IMR-90 (cell line): ENCODE results near the gene CFAP61. TPM values are rescaled to one million over a fixed set of nuclear protein-coding genes. Genes with fewer than 3 reads are reported as not detected.
A peak's percentile ranks its signal among the peaks of the same experiment; 100 is the strongest.

Experiments used
- ATAC-seq: fragments of 200-7000 bp; cut with Tn5 transposase; 2 replicates; pipeline ENCODE4 v1.9.1; 2020; ENCODE audit warnings: low read depth, mild to moderate bottlenecking, moderate library complexity
- BruUV-seq: library from RNA; stranded (reverse); fragments of 400-500 nt; replicated peaks from 2 replicates; lab custom pipeline; 2021; lab: Mats Ljungman, UMichigan
- CTCF ChIA-PET: fragments of 300-600 bp; formaldehyde crosslinking; extraction: SDS; loops from one replicate; lab custom pipeline; 2021; ENCODE audit warnings: antibody characterized with exemption; lab: Yijun Ruan, JAX
- POLR2A ChIA-PET: fragments of 300-600 bp; sonication (Branson Sonifier 250); formaldehyde crosslinking; loops from one replicate; lab custom pipeline; 2022; ENCODE audit warnings: antibody characterized with exemption; ENCODE audit not compliant: unreplicated experiment; lab: Charles Lee
- DNase-seq: peaks from one replicate; pipeline ENCODE4 v3.0.0; 2013
- H2AFZ ChIP-seq: replicated peaks from 2 replicates; pipeline ENCODE3; 2013; ENCODE audit warnings: low read length, mild to moderate bottlenecking; ENCODE audit not compliant: poor library complexity
- H2AK5ac ChIP-seq: 2 replicates; pipeline ENCODE4 v1.6.1; 2013; ENCODE audit warnings: low read depth, low read length, inconsistent platforms
- H2AK9ac ChIP-seq: replicated peaks from 2 replicates; pipeline ENCODE3; 2013; ENCODE audit warnings: mild to moderate bottlenecking, low read depth, low read length, moderate library complexity; ENCODE audit not compliant: poor library complexity
- H2BK120ac ChIP-seq: 2 replicates; pipeline ENCODE4 v1.6.1; 2013; ENCODE audit warnings: low read depth, low read length, inconsistent platforms
- H2BK15ac ChIP-seq: 3 replicates; pipeline ENCODE4 v1.6.1; 2013; ENCODE audit warnings: low read depth, low read length, inconsistent platforms
- H2BK20ac ChIP-seq: 2 replicates; pipeline ENCODE4 v1.6.1; 2013; ENCODE audit warnings: low read depth, mild to moderate bottlenecking, inconsistent platforms, low read length, moderate library complexity
- H2BK5ac ChIP-seq: 2 replicates; pipeline ENCODE4 v1.6.1; 2013; ENCODE audit warnings: mild to moderate bottlenecking, low read depth, low read length, inconsistent platforms; ENCODE audit not compliant: poor library complexity, severe bottlenecking
- H3K14ac ChIP-seq: replicated peaks from 2 replicates; pipeline ENCODE4 v1.6.1; 2013; ENCODE audit warnings: low read depth, low read length, inconsistent platforms
- H3K18ac ChIP-seq: 2 replicates; pipeline ENCODE4 v1.6.1; 2013; ENCODE audit warnings: low read depth, low read length, control low read depth
- H3K23ac ChIP-seq: 2 replicates; pipeline ENCODE4 v1.6.1; 2013; ENCODE audit warnings: low read depth, low read length, inconsistent platforms
- H3K27ac ChIP-seq: 2 replicates; pipeline ENCODE4 v1.5.1; 2013; ENCODE audit warnings: mild to moderate bottlenecking, control low read depth, low read length; ENCODE audit not compliant: insufficient read depth
- H3K27me3 ChIP-seq: 2 replicates; pipeline ENCODE4 v1.6.1; 2013; ENCODE audit warnings: low read length; ENCODE audit not compliant: control insufficient read depth, insufficient read depth
- H3K36me3 ChIP-seq: 2 replicates; pipeline ENCODE4 v1.6.1; 2013; ENCODE audit warnings: low read length, mixed read lengths; ENCODE audit not compliant: control insufficient read depth, insufficient read depth
- H3K4ac ChIP-seq: 2 replicates; pipeline ENCODE4 v1.6.1; 2013; ENCODE audit warnings: low read depth, low read length, inconsistent platforms
- H3K4me1 ChIP-seq: 2 replicates; pipeline ENCODE4 v1.6.1; 2013; ENCODE audit warnings: low read length, mixed read lengths; ENCODE audit not compliant: control insufficient read depth, insufficient read depth
- H3K4me2 ChIP-seq: 2 replicates; pipeline ENCODE4 v1.6.1; 2013; ENCODE audit warnings: low read depth, mild to moderate bottlenecking, control low read depth, low read length, moderate library complexity
- H3K4me3 ChIP-seq: 2 replicates; pipeline ENCODE4 v1.5.1; 2013; ENCODE audit warnings: low read depth, mild to moderate bottlenecking, control low read depth, low read length, moderate library complexity; ENCODE audit not compliant: insufficient read depth
- H3K56ac ChIP-seq: 2 replicates; pipeline ENCODE4 v1.6.1; 2013; ENCODE audit warnings: low read length, inconsistent platforms; ENCODE audit not compliant: insufficient read depth; ENCODE audit errors: extremely low read depth
- H3K79me1 ChIP-seq, 2 experiments: 2 replicates each; pipeline ENCODE4 v1.6.1; 2013; ENCODE audit warnings: low read length in 2 of 2, inconsistent platforms in 1 of 2, low read depth in 1 of 2
- H3K9ac ChIP-seq: 2 replicates; pipeline ENCODE4 v1.6.1; 2013; ENCODE audit warnings: low read depth, low read length, control low read depth
- H3K9me1 ChIP-seq: 2 replicates; pipeline ENCODE4 v1.6.1; 2013; ENCODE audit warnings: low read length, inconsistent platforms; ENCODE audit not compliant: insufficient read depth
- H3K9me3 ChIP-seq: 2 replicates; pipeline ENCODE4 v1.6.1; 2013; ENCODE audit warnings: low read length; ENCODE audit not compliant: control insufficient read depth, insufficient read depth
- H4K20me1 ChIP-seq: 2 replicates; pipeline ENCODE4 v1.6.1; 2013; ENCODE audit warnings: low read length, inconsistent platforms; ENCODE audit not compliant: insufficient read depth
- H4K5ac ChIP-seq: 2 replicates; pipeline ENCODE4 v1.6.1; 2013; ENCODE audit warnings: mild to moderate bottlenecking, low read depth, low read length, control low read depth
- H4K8ac ChIP-seq, 2 experiments: 2 replicates each; pipeline ENCODE4 v1.6.1; 2013; ENCODE audit warnings: low read depth in 2 of 2, low read length in 2 of 2, control low read depth in 1 of 2, inconsistent platforms in 1 of 2
- H4K91ac ChIP-seq: 2 replicates; pipeline ENCODE4 v1.6.1; 2013; ENCODE audit warnings: low read depth, low read length, inconsistent platforms; ENCODE audit not compliant: insufficient read depth
- BHLHE40 ChIP-seq: fragments of 150-350 bp; IDR thresholded peaks from 2 replicates; pipeline ENCODE4 v1.6.1; 2016; ENCODE audit warnings: mild to moderate bottlenecking, low read depth, low read length
- CEBPB ChIP-seq: IDR thresholded peaks from 2 replicates; pipeline ENCODE4 v1.6.1; 2012; ENCODE audit warnings: low read depth, low read length, improper control_type of control experiment
- CHD1 ChIP-seq: IDR thresholded peaks from 2 replicates; pipeline ENCODE4 v1.6.1; 2012; ENCODE audit warnings: low read depth, low read length, improper control_type of control experiment
- CTCF ChIP-seq: conservative IDR thresholded peaks from 2 replicates; pipeline ENCODE4 v1.5.1; 2012; ENCODE audit warnings: mild to moderate bottlenecking, low read depth, low read length, improper control_type of control experiment
- FOS ChIP-seq: fragments of 150-350 bp; IDR thresholded peaks from 2 replicates; pipeline ENCODE4 v1.6.1; 2016; ENCODE audit warnings: low read depth, low read length
- MAFK ChIP-seq: IDR thresholded peaks from 2 replicates; pipeline ENCODE4 v1.6.1; 2012; ENCODE audit warnings: low read depth, low read length, improper control_type of control experiment
- MAZ ChIP-seq: IDR thresholded peaks from 2 replicates; pipeline ENCODE4 v1.6.1; 2012; ENCODE audit warnings: low read depth, mild to moderate bottlenecking, low read length, improper control_type of control experiment, moderate library complexity, borderline replicate concordance
- MXI1 ChIP-seq: IDR thresholded peaks from 2 replicates; pipeline ENCODE4 v1.6.1; 2012; ENCODE audit warnings: low read depth, mild to moderate bottlenecking, low read length, moderate library complexity, borderline replicate concordance
- NFE2L2 ChIP-seq: fragments of 150-350 bp; IDR thresholded peaks from 2 replicates; pipeline ENCODE4 v1.6.1; 2016; ENCODE audit warnings: low read depth, mild to moderate bottlenecking, low read length
- POLR2A ChIP-seq: IDR thresholded peaks from 2 replicates; pipeline ENCODE4 v1.6.1; 2012; ENCODE audit warnings: mild to moderate bottlenecking, low read depth, low read length
- RAD21 ChIP-seq: IDR thresholded peaks from 2 replicates; pipeline ENCODE4 v1.6.1; 2012; ENCODE audit warnings: low read length, improper control_type of control experiment
- RCOR1 ChIP-seq: IDR thresholded peaks from 2 replicates; pipeline ENCODE4 v1.6.1; 2012; ENCODE audit warnings: mild to moderate bottlenecking, low read length, improper control_type of control experiment; ENCODE audit not compliant: insufficient replicate concordance
- RFX5 ChIP-seq: IDR thresholded peaks from 2 replicates; pipeline ENCODE4 v1.8.0; 2012; ENCODE audit warnings: low read depth, mild to moderate bottlenecking, low read length, moderate library complexity
- SMC3 ChIP-seq: fragments of 150-350 bp; IDR thresholded peaks from 2 replicates; pipeline ENCODE4 v1.6.1; 2016; ENCODE audit warnings: low read depth, mild to moderate bottlenecking, antibody characterized with exemption, low read length, moderate library complexity
- USF2 ChIP-seq: fragments of 150-350 bp; IDR thresholded peaks from 2 replicates; pipeline ENCODE4 v1.6.1; 2017; ENCODE audit warnings: mild to moderate bottlenecking, antibody characterized with exemption, low read length, low read depth
- WGBS, 2 experiments: methylation state at CpG; one replicate each; pipeline versions ENCODE4 v1.1.5 to v1.1.7; 2013; ENCODE audit warnings: missing lambda C conversion rate in 2 of 2; ENCODE audit not compliant: insufficient read length in 1 of 2; ENCODE audit errors: extremely low coverage in 2 of 2; 5-methylcytosine and 5-hydroxymethylcytosine counted together
- dilution Hi-C: fragments of 300-500 bp; cut with HindIII; formaldehyde crosslinking; loops from one replicate; pipeline ENCODE4 v1.14.3; 2018; ENCODE audit warnings: low sequenced_read_pairs; ENCODE audit not compliant: unreplicated experiment
- in situ Hi-C: fragments of 300-500 bp; cut with MboI; formaldehyde crosslinking; loops from 3 replicates; pipeline ENCODE4 v1.14.3; 2019; ENCODE audit warnings: low sequenced_read_pairs, inconsistent platforms, mixed read lengths
- intact Hi-C: fragments of 100-400 bp; cut with micrococcal nuclease; formaldehyde crosslinking; loops from 2 replicates; pipeline ENCODE4 v1.10.0; 2022
- polyA plus RNA-seq, 3 experiments: library from polyadenylated mRNA; depleted of rRNA; stranded (reverse); fragments of >200 nt; gene quantifications; 2 replicates each; pipeline ENCODE4 v1.2.3, GENCODE V29; 2012; ENCODE audit warnings: low replicate concordance in 1 of 3
- total RNA-seq: library from RNA; depleted of rRNA; stranded (reverse); fragments of >200 nt; gene quantifications from 2 replicates; pipeline ENCODE4 v1.2.3, GENCODE V29; 2012

Gene CFAP61
- total and polyA plus RNA-seq, 2 of the 4 experiments (the other 2 are of a cell fraction): 0.07 TPM; not detected in 1

GRCh38 chr20:20076297-20077065 is 24.1 kb downstream of the CFAP61 start:
- Histone ChIP-seq H3K14ac (no peak overlapping the region), H3K9ac (no peak overlapping the region), H3K36me3 (no peaks in the 10 kb centered on the region), H2BK20ac (no peak overlapping the region), H3K9me3 (no peaks in the 10 kb centered on the region), H3K27ac (no peak overlapping the region), H3K4me1 (no peaks in the 10 kb centered on the region), H2AK9ac (peak overlapping the region; percentile 44), H2BK5ac (no peak overlapping the region), H3K79me1 (no peaks in the 10 kb centered on the region), H2BK120ac (no peak overlapping the region), H4K8ac (no peak overlapping the region), H2BK15ac (no peak overlapping the region), H4K91ac (no peak overlapping the region), H3K23ac (no peak overlapping the region), H2AK5ac (no peak overlapping the region), H4K5ac (no peak overlapping the region), H3K27me3 (peaks cover 33% of the 10 kb centered on the region), H3K9me1 (no peaks in the 10 kb centered on the region), H3K18ac (no peak overlapping the region), H3K4me3 (no peak overlapping the region), H4K20me1 (no peaks in the 10 kb centered on the region), H3K4me2 (no peak overlapping the region), H3K56ac (no peak overlapping the region), H2AFZ (no peak overlapping the region), H3K4ac (no peak overlapping the region)
- DNase-seq (peak; percentile 70), ATAC-seq (peak; percentile 69)
- WGBS, 2 experiments: no CpG with 5 or more reads among the region's 9 CpGs
- dilution Hi-C loops (no loop called here), intact Hi-C loops (no loop called here), in situ Hi-C loops (loop anchor here (10.0 kb wide), 1 partner anchor 158 kb away; no protein-coding TSS in a partner anchor)
- ChIA-PET CTCF (no interaction called here), POLR2A (no interaction called here)
- no TSS peak for BruUV-seq
- TF ChIP-seq RCOR1: no peak
- TF ChIP-seq CHD1: no peak
- peak; percentile 79 for TF ChIP-seq CEBPB
- no peak for TF ChIP-seq MAZ
- no peak for TF ChIP-seq RFX5
- TF ChIP-seq NFE2L2: no peak
- TF ChIP-seq BHLHE40: no peak
- TF ChIP-seq RAD21: no peak
- TF ChIP-seq CTCF: no peak
- TF ChIP-seq SMC3: no peak
- TF ChIP-seq MXI1: no peak
- peak; percentile 23; the same call in 1 of the 2 replicates for TF ChIP-seq FOS
- peak; percentile 46; the same call in 1 of the 2 replicates for TF ChIP-seq USF2
- no peak for TF ChIP-seq MAFK
- TF ChIP-seq POLR2A: no peak
